Smooth muscle cell of the brain vasculature (primary cell): ENCODE measurements around the gene RGS17.
"Not testable (repeated sequence)": the region's sequence is repeated elsewhere in the genome, so short reads cannot be mapped to it uniquely, and the experiment has no call there.

Experiments used
- DNase-seq: peaks from one replicate; pipeline ENCODE4 v3.0.0-alpha.2; 2012; ENCODE audit warnings: low read depth, low spot score

Gene RGS17

GRCh38 chr6:153131037-153131981, at the start of gene RGS17:
RGS17 (minus strand) TSS chr6:153131282; CDS start chr6:153044018, 87,264 bp downstream.
- peak; percentile 52 for DNase-seq

- DNase-seq = no peak
Measured at GRCh38 chr6:153172815-153173214, 41.7 kb upstream of the RGS17 start.

- DNase-seq = no peak
Measured at GRCh38 chr6:153170511-153170910, 39.4 kb upstream of the RGS17 start.

- no peak for DNase-seq
Measured at GRCh38 chr6:153167907-153168306, 36.8 kb upstream of the RGS17 start.

GRCh38 chr6:153167061-153167891, 36.2 kb upstream of the RGS17 start:
- peak; percentile 58 for DNase-seq

- no peak for DNase-seq
Measured at GRCh38 chr6:153162646-153163045, 31.6 kb upstream of the RGS17 start.

- no peak for DNase-seq
Measured at GRCh38 chr6:153162172-153162571, 31.1 kb upstream of the RGS17 start.

GRCh38 chr6:153160221-153160620, 29.1 kb upstream of the RGS17 start:
- DNase-seq = no peak

GRCh38 chr6:153150752-153151440, 19.8 kb upstream of the RGS17 start:
- no peak for DNase-seq

GRCh38 chr6:153150371-153150751, 19.3 kb upstream of the RGS17 start:
- DNase-seq = no peak

GRCh38 chr6:153149891-153150290, 18.8 kb upstream of the RGS17 start:
- no peak for DNase-seq

GRCh38 chr6:153146413-153146812, 15.3 kb upstream of the RGS17 start:
- DNase-seq = no peak

- DNase-seq = no peak
Measured at GRCh38 chr6:153145591-153145990, 14.5 kb upstream of the RGS17 start.

- no peak for DNase-seq
Measured at GRCh38 chr6:153143200-153143599, 12.1 kb upstream of the RGS17 start.

GRCh38 chr6:153140299-153140698, 9.2 kb upstream of the RGS17 start:
- DNase-seq = no peak

GRCh38 chr6:153138930-153139329, 7.8 kb upstream of the RGS17 start:
- no peak for DNase-seq

GRCh38 chr6:153135681-153136080, 4.6 kb upstream of the RGS17 start:
- DNase-seq = no peak

- not testable (repeated sequence) for DNase-seq
Measured at GRCh38 chr6:153133667-153134066, 2.6 kb upstream of the RGS17 start.

- no peak for DNase-seq
Measured at GRCh38 chr6:153130515-153131036, 506 bp downstream of the RGS17 start.

- DNase-seq = no peak
Measured at GRCh38 chr6:153129873-153130514, 1.1 kb downstream of the RGS17 start.

- DNase-seq = no peak
Measured at GRCh38 chr6:153126218-153126617, 4.9 kb downstream of the RGS17 start.
